Stimulated activated CD8-positive, alpha-beta memory T cell treated with anti-CD3 and anti-CD28 coated beads, Interleukin-12 subunit alpha, Interleukin-12 subunit beta, amount 100 ng/mL, for 24 hours (primary cell): Measurements from ENCODE around the gene NLRP9.

Experiments
- DNase-seq: peaks from one replicate; pipeline ENCODE4 v3.0.0-alpha.2; 2020; ENCODE audit errors: extremely low read depth

The NLRP9 gene

DNA sequence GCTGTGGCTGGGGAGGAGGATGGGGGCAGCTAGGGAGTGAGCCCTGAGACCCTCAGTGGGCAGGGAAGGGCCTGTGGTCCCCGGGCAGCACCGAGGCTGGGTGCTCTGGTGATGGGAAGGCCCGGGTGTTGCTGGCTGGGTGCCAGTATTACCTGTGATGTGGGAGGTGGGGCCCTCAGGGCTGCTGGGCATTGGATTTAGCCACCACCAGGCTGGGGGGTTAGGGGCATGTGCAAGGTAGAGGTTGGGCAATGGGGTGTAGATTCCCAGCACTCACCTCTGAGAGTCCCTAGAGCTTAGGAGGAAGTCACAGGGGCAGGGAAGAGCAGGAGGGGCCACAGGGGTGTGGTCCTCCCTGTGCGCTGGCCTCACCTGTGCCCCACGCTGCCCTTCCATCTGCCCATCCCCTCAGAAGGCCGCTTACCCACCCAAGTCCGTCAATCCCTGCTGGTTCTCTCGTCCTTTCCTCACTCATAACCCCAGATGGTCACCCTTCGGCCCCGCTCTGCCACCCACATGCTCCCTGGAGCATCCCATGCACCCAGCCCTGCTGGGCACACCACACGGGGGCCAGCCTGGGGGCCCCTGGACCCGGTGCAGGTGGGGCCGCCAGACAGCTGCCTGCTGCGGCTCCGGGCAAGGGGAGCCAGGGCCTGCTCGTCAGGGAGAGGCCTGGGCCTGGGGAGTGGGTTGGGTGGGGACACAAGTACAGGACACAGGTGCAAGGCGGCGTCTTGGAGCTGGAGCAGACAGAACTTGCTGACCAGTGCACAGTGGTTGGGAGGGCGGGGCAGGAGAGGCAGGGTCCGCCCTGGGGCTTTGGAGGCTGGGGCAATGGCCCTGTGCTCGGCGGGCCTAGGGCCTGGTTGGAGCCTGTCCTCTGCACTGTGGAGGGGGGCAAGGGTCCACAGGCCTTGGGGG lies 50.7 kb downstream of the NLRP9 start:
- DNase-seq, result no peak

DNA sequence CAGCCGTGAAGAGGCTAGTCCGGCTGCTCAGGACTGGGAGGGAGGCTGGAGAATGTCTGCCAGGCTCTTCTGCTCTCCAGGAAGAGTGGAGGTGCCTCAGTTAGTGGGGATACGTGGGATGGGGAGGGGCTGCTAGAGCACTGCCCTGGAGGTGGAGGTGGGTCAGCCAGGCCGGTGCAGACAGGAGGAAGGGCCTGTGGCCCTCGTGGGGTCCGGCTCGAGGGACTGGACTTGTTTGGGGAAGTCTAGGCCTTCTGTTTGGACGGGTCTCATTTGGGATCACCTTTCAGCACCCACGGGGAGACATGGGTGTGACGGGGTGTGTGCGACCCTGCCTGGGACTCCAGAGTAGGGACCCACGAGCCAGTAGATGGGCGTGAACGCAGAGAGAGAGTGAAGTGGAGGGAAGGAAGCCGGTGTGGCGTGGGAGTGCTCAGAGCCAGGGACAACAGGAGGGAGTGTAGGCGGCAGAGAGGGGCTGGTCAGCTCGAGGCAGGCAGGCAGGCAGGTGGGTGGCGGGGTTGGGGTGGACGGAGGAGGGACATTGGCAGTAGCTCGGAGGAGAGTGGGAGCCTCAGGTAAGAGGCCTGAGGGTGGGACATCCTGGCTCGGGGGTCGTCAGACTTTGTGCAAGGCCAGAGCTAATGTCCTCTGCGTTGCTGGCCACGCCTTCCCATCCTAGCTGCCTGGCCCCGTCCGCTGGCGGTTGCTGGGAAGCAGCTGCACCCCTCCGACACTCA lies 51.7 kb downstream of the NLRP9 start:
- DNase-seq, result no peak

DNA sequence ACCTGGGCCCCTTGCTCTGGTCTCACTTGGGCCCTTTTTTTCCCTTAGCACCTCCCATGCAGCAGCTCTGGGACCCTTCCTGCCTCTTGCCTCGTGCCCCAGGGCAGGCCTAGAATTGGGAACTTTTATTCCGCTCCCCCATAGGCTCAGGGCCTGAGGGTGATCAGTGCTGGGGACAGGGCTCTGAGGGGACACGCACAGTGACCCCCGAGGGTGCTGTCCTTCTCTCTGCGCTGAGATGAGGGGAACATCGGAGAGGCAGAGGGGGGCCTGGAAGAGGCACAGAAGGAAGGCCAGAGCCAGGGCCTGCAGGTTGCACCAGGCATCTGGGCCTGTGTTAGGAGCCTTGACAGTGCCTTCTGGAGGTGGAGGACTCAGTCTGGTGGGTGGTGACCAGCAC lies 52.4 kb downstream of the NLRP9 start:
- DNase-seq, result no peak

DNA sequence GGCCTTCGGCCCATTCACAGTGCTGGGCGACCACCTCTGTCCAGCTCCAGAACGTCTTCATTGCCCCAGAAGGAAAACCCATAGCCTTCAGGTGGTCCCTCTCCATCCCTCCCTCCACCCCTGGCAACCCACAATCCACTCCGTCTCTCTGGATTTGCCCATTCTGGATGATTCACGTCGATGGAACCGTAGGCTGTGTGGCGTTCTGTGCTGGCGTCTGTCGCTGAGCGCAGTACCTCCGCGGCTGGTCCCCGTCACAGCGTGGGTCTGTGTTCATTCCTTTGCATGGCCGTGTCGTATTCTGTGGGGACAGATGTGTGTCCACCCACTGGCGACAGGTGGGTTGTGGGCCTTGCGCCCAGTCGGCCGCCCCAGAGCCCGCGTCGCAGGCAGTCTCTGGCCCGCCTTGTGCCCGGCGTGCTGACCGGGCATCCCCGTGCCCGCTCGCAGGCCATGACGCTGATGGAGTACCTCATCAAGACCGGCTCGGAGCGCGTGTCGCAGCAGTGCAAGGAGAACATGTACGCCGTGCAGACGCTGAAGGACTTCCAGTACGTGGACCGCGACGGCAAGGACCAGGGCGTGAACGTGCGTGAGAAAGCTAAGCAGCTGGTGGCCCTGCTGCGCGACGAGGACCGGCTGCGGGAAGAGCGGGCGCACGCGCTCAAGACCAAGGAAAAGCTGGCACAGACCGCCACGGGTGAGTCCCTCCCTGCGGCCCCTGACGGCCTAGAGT lies 53.1 kb downstream of the NLRP9 start:
- DNase-seq, result no peak

DNA sequence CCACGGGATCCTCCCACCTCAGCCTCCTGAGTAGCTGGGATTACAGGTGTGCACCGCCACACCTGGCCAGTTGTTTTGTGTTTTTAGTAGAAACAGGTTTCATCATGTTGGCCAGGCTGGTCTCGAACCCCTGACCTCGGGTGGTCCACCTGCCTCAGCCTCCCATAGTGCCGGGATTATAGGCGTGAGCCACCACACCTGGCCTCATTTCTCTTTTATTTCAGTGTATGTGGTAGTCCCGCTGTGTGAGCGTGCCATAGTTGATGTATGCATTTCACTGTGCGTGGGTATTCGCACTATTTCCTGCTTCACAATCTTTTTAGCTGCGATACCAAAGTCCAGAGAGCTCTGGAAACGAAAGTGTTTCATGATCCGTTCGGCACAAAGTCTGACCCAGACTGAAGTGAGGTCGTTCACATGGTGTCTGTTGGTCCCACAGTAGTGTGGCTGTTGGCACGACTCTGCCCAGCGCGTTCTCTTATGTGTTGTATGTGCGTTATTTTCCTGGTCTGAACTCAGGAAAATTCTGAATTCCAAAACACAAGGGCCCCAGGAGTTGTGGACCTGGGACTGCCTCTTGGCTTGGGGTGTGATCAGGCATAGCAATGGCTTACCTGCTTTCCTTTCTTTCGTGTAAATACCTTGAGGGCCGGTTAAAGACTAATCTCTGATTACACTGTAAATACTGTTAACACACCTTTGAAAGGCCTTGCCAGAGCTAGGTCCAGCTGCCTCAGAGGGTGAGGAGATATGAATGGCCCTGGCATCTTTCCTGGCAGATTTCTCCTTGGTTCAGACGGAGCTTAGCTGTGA lies 54.5 kb downstream of the NLRP9 start:
- no peak for DNase-seq

DNA sequence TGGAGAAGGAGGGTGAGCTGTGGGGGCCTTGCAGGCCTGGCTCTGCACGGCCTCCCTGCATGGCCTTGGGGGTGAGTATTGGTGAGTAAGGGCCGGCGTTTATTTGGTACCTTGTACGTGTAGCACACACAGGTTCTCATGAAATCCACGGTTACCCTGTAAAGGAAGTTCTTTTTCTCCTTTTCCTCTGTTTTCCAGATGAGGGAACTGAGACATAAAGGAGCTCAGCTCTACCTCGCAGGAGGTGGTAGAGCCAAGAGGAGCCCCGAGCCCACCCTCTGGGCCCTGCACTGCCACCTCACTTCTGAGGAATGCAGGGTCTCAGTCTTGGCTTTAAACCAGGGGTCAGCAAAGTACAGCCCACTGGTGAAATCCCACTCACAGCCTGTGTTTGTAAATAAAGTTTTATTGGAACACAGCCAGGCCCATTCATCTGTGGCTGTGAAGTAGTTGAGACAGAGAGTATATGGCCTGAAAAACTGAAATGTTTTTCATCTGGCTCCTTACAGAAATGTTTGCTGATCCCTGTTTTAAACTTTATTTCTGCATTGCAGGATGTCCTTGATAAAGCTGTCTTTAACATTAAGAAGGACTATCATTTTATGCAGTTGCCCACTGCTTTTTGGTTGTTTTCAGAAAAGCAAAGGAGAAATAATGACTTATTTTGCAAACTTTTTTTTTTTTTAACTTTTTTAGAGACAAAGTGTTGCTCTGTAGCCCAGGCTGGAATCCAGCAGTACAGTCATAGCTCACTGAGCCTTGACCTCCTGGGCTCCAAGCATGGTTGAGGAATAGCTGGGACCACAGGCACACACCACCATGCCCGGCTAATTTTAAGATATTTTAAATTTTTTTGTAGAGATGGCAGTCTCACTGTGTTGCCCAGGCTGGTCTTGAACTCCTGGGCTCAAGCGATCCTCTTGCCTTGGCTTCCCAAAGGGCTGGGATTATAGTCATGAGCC lies 56.8 kb downstream of the NLRP9 start:
- no peak for DNase-seq

DNA sequence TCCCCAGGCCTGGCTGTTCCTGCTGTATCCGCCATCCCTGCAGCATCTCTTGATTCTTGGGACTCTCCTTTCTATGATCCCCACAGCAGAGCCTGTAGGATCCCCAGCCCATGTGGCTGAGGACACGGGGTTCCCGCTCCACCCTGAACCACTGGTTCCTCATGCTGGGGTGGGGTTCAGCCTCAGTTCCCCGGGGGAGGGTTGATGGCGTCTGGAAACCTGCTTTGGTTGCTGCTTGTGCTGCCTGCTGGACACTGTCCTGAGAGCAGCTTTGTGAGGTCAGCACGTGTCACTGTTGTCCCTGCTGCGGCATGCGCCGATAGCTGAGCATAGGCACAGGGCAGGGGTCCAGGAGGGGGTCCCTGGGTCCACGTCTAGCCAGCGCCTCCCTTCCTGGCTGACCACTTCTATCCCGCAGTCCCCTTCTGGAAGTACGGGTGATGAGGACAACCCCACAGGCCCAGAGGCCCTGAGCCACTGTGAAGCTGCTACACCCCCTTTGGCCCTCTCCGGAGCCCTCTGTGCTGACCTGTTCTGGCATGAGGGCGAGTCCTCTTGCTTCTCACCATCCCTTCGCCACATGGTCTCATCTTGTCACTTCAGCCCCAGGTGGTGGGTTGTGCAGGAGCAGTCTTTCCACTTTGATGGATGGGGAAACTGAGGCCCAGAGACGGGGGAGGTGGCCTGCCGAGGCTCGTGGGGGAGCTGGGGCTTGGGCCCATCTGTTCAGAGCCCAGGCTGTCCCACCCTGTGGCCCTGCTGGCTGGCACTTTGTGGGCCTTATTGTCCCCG lies 57.7 kb downstream of the NLRP9 start:
- no peak for DNase-seq

DNA sequence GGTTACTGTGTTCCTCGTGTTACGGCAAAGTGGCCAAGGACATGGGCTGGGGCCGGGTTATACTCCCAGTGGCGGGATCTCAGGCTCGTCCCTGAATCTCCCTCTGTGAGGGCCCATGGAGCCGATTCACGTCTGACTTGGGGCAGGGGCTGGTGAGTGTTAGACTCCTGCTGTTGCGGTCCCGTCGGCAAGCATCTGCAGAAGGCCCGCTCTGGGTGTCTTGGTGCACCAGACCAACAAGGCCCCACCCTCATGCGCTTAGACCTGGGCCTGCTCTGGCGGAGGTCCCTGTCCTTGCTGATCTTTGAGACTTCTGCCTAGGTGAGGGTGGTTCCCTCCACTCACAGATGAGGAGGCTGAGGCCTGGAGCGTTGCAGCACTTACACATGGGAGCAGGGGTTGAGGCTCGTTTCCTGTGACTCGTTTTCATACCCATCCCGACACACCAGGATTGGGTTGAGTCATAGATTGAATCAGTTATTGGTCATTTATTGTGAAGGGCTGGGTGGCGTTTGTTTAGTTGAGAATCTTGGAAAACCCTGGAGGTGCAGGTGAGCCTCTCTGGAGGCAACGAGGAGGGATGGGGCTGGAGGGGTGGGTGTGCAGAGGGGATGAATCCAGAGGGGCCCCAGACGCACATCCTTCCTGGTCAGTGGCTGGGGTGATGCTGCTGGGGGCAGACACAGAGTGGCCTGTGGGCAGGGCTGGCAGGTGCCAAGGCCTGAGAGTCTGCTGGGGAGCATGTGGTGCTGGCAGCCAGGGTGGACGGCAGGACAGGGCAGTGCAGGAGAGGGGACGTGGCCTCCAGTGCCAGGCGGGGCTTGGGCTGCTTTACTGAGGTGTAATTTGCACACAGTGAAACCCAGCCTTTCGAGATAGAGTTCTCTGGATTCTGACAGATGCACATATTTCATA lies 58.6 kb downstream of the NLRP9 start:
- DNase-seq, result no peak

DNA sequence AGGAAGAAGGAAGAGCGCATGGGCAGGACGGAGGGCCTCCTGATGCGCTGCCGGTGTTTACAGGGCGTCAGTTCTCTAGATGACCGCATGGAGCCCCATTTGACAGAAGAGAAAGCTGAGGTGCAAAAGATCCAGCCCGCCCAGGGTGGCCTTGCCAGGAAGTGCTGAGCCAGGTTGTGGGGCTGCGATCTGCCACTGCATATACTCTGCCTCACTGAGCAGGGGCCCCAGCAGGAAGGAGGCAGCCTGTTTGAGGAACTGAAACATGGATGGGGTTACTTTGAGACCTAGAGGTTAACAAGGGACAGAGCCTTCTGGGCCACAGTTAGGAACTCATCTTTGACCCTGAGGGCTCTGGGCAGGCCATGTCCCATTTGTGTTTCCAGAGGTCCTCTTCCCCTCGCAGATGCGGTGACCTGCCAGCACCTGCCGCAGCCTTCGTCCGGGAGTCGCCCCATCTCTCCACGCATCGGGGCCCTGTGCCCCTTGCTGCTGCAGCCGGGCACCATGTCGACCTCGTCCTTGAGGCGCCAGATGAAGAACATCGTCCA lies 60.0 kb downstream of the NLRP9 start:
- DNase-seq, result no peak

DNA sequence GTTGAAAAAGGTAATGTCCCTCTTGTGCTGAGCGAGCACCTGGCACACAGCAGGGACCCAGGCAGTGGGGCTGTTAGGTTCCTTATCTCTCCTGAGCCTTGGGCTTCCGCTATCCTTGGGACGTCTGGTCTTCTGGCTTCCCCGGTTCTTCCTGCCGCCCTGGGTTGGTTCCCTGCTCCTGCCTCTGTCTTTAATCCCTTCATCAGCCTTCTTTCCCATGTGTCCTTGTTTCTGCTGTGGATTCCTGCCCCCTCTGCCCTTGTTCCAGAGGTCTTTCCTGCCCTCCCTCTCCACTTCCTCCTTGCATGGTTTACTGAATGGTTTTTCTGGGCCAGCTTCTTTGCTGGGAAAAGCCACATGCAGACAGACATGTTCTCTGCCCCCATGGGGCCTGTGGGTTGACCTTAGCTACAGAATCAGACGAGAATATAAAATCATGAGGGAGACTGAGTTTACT lies 60.6 kb downstream of the NLRP9 start:
- DNase-seq, result no peak

DNA sequence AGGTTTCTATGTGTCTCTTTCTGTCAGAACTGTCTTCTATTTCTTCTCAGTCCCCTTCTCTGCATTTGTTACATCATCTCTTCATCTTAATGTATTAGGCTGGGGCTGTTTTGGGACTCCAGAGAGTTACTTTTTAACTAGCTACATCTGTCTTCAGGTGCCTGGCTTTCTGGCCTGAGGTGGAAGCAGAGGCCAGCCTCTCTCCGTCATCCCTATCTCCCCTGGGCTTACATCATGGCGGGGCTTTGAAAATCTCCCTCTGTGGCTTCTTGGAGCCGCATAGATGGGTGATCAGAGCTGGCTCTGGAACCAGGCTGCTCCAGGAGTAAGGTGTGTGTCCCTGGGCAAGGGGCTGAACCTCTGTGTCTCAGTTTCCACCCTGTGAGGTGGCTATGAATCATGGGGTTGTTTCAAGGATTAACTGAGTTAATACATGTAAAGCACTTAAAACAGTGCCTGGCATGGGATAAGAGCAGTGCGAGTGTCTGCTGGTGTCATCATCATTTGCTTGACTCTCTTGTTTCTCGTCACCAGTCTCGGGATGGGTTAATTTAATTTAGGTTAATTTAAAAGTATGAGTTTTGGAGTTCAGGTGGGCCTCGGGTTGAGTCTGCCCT lies 61.2 kb downstream of the NLRP9 start:
- no peak for DNase-seq

DNA sequence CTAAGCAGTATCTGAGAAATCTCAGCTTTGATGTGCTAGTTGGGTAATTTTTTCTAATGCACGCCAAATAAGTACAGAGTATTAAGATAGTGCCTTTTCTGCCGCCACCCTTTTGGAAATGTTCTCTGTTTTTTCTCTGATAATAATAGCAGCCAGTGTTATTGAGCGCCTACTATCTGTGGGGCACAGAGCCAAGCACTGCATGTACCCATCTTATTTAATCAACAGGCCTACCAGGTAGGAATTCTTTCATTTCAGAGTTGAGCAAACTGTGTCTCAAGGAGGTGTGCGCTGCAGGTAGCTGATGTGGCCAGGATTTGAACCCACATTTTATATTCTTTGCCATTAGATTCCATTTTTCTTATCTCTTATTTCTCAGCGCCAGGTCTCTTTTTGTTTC lies 61.8 kb downstream of the NLRP9 start:
- DNase-seq, result no peak

DNA sequence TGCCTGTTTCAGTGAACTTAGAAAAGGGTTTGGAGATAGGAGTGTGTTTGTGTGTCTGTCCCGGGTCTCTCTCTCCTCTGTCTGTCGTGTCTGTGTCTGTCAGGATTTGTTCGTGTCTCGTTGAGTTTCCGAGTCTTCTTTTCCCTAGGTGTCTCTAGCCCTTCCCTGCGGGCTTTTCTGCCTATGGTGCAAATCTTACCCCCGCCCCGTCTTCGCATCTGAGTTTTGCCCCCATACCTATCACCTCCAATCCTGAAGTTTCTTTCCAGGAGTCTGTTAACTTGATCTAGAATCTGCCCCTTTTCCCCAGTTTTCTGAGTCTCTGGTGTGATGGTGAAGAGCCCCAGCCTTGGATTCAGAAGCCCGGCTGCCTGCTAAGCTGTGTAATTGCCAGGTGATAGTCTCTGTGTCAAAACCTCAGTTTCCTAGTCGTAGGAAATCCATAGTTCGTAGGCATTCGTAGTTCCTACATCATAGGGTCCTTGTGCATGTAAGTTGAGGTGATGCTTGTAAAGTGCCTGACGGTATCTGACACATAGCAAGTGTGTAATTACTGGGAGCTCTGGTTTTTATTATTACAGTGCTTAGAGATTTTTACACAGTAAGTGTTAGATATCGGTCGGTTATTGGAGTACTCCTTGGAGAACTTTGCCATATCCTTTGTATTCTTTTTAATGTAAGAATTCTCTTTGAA lies 62.4 kb downstream of the NLRP9 start:
- DNase-seq, result no peak

DNA sequence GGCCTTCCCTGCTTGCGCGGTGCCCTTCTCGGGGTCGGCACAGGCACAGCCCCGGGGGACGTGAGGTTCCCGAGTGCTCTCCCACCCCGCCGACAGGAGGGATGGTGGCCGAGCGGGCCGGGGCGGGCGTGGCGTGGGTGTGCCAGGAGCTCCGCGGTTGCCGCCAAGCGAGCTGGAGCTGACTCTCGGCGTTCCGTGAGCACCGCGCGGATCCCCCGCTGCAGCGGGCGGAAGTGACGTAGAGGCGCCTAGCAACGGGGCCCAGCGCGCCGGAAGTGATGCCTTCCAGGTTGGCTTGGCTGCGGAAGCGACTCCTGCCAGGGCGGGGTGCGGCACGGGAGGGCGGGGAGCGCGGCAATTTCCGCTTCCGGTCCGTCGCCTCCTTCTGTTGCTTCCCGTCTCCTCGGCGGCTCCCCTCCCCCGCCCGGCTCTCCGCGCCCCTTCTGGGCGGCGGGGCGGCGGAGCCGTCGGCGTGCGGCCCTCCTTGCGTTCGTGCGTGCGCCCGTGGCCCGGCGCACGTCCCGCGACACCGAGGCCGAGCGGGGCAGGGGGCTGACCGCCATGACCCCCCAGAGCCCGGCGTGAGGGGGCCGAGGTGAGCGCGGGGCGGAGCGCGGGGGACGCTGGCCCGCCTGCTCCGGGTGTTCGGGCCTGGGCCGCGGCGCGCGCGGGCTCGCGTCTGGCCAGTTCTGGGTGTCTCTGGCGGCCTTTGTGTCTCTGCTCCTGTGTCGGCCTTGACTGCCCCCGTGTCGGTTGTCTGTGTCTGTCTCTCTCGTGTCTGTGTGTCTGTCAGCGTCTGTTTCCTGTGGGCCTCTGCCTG lies 63.2 kb downstream of the NLRP9 start, which contains the start of gene EPN1:
Gene EPN1, plus strand, starts transcription at position 386 of the 820 bp plus-strand sequence. CDS start 3,402 bp downstream, outside the sequence.
- peak; percentile 92 for DNase-seq

DNA sequence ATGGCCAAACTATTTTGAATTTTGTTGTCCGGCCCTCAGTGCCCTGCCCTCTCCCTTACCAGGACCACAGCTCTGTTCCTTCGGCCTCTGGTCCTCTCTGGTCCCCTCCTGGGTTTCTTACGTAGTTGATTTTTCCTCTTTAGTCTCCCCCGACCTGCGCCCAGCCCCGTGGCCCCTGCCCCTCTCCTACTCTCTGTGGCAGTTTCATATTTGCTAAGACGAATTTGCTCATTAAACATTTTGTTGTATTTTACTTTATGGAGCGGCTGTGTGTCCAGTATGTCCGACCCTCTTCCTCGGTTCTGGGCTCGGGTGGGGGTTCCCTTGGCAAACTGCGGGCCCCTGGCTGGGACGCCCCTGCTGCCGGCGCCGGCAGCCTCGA lies 63.8 kb downstream of the NLRP9 start:
- DNase-seq, result no peak

DNA sequence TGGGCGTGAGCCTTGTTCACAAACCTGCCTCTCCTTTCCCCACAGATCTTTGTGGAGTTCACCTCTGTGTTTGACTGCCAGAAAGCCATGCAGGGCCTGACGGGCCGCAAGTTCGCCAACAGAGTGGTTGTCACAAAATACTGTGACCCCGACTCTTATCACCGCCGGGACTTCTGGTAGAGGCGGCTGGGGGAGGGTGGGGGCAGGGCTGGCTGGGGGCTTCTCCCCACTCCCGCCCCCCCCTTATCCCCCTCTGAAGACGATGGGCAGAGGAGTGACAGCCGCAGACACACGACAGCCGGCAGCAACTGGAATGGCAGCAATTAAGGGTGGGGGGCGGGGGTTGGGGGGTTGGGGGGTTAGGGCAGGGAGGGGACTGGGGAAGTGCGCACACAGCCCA lies 64.3 kb downstream of the NLRP9 start:
- DNase-seq, result no peak
